ENCODE results near the gene SCYGR5. TPM values are rescaled to one million over a fixed set of nuclear protein-coding genes. Genes with fewer than 3 reads are reported as not detected.
"Not testable (repeated sequence)": the region's sequence is repeated elsewhere in the genome, so short reads cannot be mapped to it uniquely, and the experiment has no call there.

SCYGR5 gene
- total RNA-seq, 4 donors from 2014 or later: not detected

- intact Hi-C loops (cut with DNase I; ENCODE audit: low total_unique reads): no loop called here
- no peaks in the 10 kb centered on the region for H3K27me3 ChIP-seq
- H3K36me3 ChIP-seq: no peaks in the 10 kb centered on the region
- H3K4me1 ChIP-seq: no peaks in the 10 kb centered on the region
- TF ChIP-seq POLR2A (IDR thresholded peaks at IDR 0.05): no peak
- TF ChIP-seq CTCF (IDR thresholded peaks at IDR 0.05): no peak
- no peak overlapping the region for H3K4me3 ChIP-seq
- DNase-seq: no peak
- no peaks in the 10 kb centered on the region for H3K9me3 ChIP-seq
- no peak overlapping the region for H3K27ac ChIP-seq
These were observed 4.7 kb downstream of the SCYGR5 start for GRCh38 chr2:227671170-227671905.

GRCh38 chr2:227673620-227674019, 7.0 kb downstream of the SCYGR5 start:
- intact Hi-C loops (cut with DNase I; ENCODE audit: low total_unique reads); DNase-seq; H3K27ac ChIP-seq; H3K4me1 ChIP-seq; H3K9me3 ChIP-seq; H3K27me3 ChIP-seq; H3K4me3 ChIP-seq; H3K36me3 ChIP-seq: not testable (repeated sequence)

GRCh38 chr2:227674485-227674884, 7.9 kb downstream of the SCYGR5 start:
- no peaks in the 10 kb centered on the region for H3K27me3 ChIP-seq
- no peak overlapping the region for H3K4me3 ChIP-seq
- intact Hi-C loops (cut with DNase I; ENCODE audit: low total_unique reads): no loop called here
- TF ChIP-seq CTCF (IDR thresholded peaks at IDR 0.05) (no peak), POLR2A (IDR thresholded peaks at IDR 0.05) (no peak)
- no peak for DNase-seq
- no peaks in the 10 kb centered on the region for H3K4me1 ChIP-seq
- no peak overlapping the region for H3K27ac ChIP-seq
- no peaks in the 10 kb centered on the region for H3K9me3 ChIP-seq
- H3K36me3 ChIP-seq: no peaks in the 10 kb centered on the region

GRCh38 chr2:227677928-227678327, 11.3 kb downstream of the SCYGR5 start:
- Histone ChIP-seq H3K4me3 (no peak overlapping the region), H3K27me3 (no peaks in the 10 kb centered on the region), H3K4me1 (no peaks in the 10 kb centered on the region), H3K36me3 (no peaks in the 10 kb centered on the region), H3K9me3 (no peaks in the 10 kb centered on the region), H3K27ac (no peak overlapping the region)
- TF ChIP-seq POLR2A (IDR thresholded peaks at IDR 0.05) (no peak), CTCF (IDR thresholded peaks at IDR 0.05) (no peak)
- DNase-seq: no peak
- intact Hi-C loops (cut with DNase I; ENCODE audit: low total_unique reads): no loop called here

GRCh38 chr2:227684258-227684657, 17.7 kb downstream of the SCYGR5 start:
- no peak overlapping the region for H3K4me3 ChIP-seq
- TF ChIP-seq CTCF (IDR thresholded peaks at IDR 0.05): no peak
- no peak for TF ChIP-seq POLR2A (IDR thresholded peaks at IDR 0.05)
- no peak for DNase-seq
- H3K27me3 ChIP-seq: no peaks in the 10 kb centered on the region
- H3K27ac ChIP-seq: no peak overlapping the region
- no peaks in the 10 kb centered on the region for H3K9me3 ChIP-seq
- intact Hi-C loops (cut with DNase I; ENCODE audit: low total_unique reads): no loop called here
- no peaks in the 10 kb centered on the region for H3K4me1 ChIP-seq
- H3K36me3 ChIP-seq: no peaks in the 10 kb centered on the region

GRCh38 chr2:227687189-227687588, 20.6 kb downstream of the SCYGR5 start:
- no peaks in the 10 kb centered on the region for H3K4me1 ChIP-seq
- H3K9me3 ChIP-seq: no peaks in the 10 kb centered on the region
- H3K4me3 ChIP-seq: no peak overlapping the region
- no peak overlapping the region for H3K27ac ChIP-seq
- intact Hi-C loops (cut with DNase I; ENCODE audit: low total_unique reads): no loop called here
- TF ChIP-seq POLR2A (IDR thresholded peaks at IDR 0.05): no peak
- no peak for TF ChIP-seq CTCF (IDR thresholded peaks at IDR 0.05)
- no peak for DNase-seq
- no peaks in the 10 kb centered on the region for H3K36me3 ChIP-seq
- H3K27me3 ChIP-seq: no peaks in the 10 kb centered on the region

Data from uterus (tissue), 4 donors.